ENCODE results near the gene NPFFR1.

DNA sequence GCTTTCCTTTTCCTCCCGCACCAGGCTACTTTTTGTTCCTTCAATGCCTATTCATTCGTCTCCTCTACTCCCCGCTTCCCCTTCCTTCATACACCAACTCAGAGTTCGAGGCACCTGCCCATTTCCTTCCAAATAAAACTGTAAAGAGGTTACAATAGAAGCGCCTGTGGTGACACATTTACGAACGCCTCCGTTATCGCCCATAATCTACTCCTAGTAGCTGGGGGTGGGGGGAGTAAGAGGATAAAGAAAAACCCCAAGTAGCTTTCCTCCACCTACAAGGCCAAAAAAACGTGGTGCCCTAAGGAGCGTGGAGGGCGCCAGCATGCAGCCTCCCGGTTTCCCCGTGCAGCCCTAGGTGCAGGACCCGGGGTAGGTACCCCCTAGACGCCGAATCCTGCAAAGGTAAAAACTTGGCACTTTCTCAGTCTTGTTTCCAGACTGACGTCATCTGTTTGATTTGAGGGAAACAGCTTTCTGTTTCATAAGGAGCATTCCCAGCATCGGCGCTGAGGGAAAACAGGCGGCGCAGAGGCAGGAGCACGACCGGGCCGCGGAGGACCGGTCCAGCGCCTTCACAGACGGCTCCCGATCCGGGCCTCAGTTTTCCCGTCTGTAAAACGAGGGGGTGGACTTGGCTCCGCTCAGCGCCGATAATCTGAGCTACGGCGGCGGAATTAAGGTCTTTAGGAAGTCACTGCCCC is 51.5 kb downstream of the NPFFR1 start:
- TF ChIP-seq CTCF (IDR thresholded peaks at IDR 0.05): no peak
- no peak for TF ChIP-seq POLR2A (IDR thresholded peaks at IDR 0.05)
